Measurements from ENCODE around the gene SLC16A7. TPM values are rescaled to one million over a fixed set of nuclear protein-coding genes. Genes with fewer than 3 reads are reported as not detected.

The SLC16A7 gene
- total RNA-seq (2022; extraction: Qiagen RNA extraction; ENCODE audit: low read depth) = 0.10 to 0.27 TPM (median 0.22 TPM) in 5 replicates

GRCh38 chr12:59595883-59596540 lies at the start of gene SLC16A7:
Gene SLC16A7, plus strand, starts transcription at chr12:59596029. Its CDS starts 108,773 bp downstream, at chr12:59704802.

